Left lung (tissue), 10 donors: ENCODE measurements around the gene BAIAP2L2. TPM values are rescaled to one million over a fixed set of nuclear protein-coding genes. Genes with fewer than 3 reads are reported as not detected.
A peak's percentile ranks its signal among the peaks of the same experiment; 100 is the strongest.

ENCODE experiments used
- ATAC-seq: fragments of 200-7000 bp; cut with Tn5 transposase; one replicate; pipeline ENCODE4 v1.9.1; 2020; ENCODE audit warnings: moderate library complexity
- DNase-seq, 4 donors: peaks; one replicate each; pipeline ENCODE4 v3.0.0-alpha.2; 2013 to 2020
- H3K27ac ChIP-seq, 2 donors: fragments of 200-600 bp; sonication (generic) in 1 of 2; one replicate each; pipeline versions ENCODE4 v1.5.0 to v1.8.0; 2020 to 2021
- H3K27me3 ChIP-seq, 2 donors: fragments of 200-600 bp; sonication (generic) in 1 of 2; one replicate each; pipeline versions ENCODE4 v1.5.0 to v1.8.0; 2020 to 2021
- H3K36me3 ChIP-seq, 2 donors: fragments of 200-600 bp; sonication (generic) in 1 of 2; one replicate each; pipeline versions ENCODE4 v1.5.0 to v1.8.0; 2020 to 2021
- H3K4me1 ChIP-seq, 2 donors: fragments of 200-600 bp; one replicate each; pipeline ENCODE4 v1.8.0; 2021
- H3K4me3 ChIP-seq, 2 donors: fragments of 200-600 bp; sonication (generic) in 1 of 2; one replicate each; pipeline versions ENCODE4 v1.5.0 to v1.8.0; 2020 to 2021; ENCODE audit warnings: mild to moderate bottlenecking in 1 of 2
- H3K9me3 ChIP-seq, 2 donors: fragments of 200-600 bp; sonication (generic) in 1 of 2; one replicate each; pipeline versions ENCODE4 v1.5.0 to v1.8.0; 2020 to 2021
- intact Hi-C, 2 donors: fragments of 100-400 bp; cut with DNase I; formaldehyde crosslinking; loops; one replicate each; pipeline versions ENCODE4 v1.11.2 to v1.14.2; 2022
- polyA plus RNA-seq, 6 donors: library from polyadenylated mRNA; unstranded; fragments of 120-200 nt; gene quantifications; one replicate each; pipeline ENCODE4 v1.2.1, GENCODE V29; 2013; ENCODE audit not compliant: insufficient read length in 6 of 6
- total RNA-seq, 2 donors: library from RNA; stranded (reverse); fragmentation: NEBNext Ultra II Directional; extraction: Animal tissue kit (Norgen Biotek cat#: 25700); gene quantifications; one replicate each; pipeline ENCODE4 v1.2.1, GENCODE V29; 2021
- TF ChIP-seq, protein P1 (sequence below), 2 donors: fragments of 200-600 bp; sonication (generic) in 1 of 2; IDR thresholded peaks; one replicate each; pipeline versions ENCODE4 v1.5.0 to v1.8.0; 2021; ENCODE audit warnings: antibody characterized with exemption in 2 of 2
- donor health status: DM: no; HTN: yes; CAD: no.
- donor health status: DM: no; HTN: no; CAD: no.

Gene BAIAP2L2
- total and polyA plus RNA-seq, 8 donors = 0.34 to 1.5 (median 0.99) TPM

DNA sequence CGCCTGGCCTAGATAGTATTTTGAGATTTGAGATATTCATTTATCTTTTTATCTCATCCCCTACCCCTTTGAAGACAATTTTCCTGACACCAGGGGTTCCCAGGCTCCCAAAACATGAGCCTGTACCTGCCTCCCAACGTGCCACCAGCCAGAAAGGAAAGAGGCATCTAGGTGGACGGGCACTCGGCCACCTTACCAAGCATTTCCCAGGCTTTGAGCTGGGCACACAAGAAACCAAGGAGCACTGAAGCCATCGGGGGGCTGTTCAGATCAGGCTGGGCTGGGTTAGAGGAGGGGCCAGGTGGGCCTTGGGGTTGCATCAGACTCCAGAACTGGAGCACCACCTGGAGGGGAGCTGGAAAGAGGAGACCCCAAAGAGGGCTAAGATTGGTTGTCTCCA is 28.5 kb upstream of the BAIAP2L2 start:
- Histone ChIP-seq H3K27me3 (no peaks in the 10 kb centered on the region), H3K27ac (no peak overlapping the region), H3K4me3 (no peak overlapping the region), H3K36me3 (peaks cover 0 to 16% of the 10 kb centered on the region in 2 donors), H3K9me3 (no peaks in the 10 kb centered on the region), H3K4me1 (no peaks in the 10 kb centered on the region)
- TF ChIP-seq, protein P1, sequence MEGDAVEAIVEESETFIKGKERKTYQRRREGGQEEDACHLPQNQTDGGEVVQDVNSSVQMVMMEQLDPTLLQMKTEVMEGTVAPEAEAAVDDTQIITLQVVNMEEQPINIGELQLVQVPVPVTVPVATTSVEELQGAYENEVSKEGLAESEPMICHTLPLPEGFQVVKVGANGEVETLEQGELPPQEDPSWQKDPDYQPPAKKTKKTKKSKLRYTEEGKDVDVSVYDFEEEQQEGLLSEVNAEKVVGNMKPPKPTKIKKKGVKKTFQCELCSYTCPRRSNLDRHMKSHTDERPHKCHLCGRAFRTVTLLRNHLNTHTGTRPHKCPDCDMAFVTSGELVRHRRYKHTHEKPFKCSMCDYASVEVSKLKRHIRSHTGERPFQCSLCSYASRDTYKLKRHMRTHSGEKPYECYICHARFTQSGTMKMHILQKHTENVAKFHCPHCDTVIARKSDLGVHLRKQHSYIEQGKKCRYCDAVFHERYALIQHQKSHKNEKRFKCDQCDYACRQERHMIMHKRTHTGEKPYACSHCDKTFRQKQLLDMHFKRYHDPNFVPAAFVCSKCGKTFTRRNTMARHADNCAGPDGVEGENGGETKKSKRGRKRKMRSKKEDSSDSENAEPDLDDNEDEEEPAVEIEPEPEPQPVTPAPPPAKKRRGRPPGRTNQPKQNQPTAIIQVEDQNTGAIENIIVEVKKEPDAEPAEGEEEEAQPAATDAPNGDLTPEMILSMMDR (IDR thresholded peaks at IDR 0.05) = no peak
- intact Hi-C loops = no loop called here
- DNase-seq (no peak), ATAC-seq (no peak)

DNA sequence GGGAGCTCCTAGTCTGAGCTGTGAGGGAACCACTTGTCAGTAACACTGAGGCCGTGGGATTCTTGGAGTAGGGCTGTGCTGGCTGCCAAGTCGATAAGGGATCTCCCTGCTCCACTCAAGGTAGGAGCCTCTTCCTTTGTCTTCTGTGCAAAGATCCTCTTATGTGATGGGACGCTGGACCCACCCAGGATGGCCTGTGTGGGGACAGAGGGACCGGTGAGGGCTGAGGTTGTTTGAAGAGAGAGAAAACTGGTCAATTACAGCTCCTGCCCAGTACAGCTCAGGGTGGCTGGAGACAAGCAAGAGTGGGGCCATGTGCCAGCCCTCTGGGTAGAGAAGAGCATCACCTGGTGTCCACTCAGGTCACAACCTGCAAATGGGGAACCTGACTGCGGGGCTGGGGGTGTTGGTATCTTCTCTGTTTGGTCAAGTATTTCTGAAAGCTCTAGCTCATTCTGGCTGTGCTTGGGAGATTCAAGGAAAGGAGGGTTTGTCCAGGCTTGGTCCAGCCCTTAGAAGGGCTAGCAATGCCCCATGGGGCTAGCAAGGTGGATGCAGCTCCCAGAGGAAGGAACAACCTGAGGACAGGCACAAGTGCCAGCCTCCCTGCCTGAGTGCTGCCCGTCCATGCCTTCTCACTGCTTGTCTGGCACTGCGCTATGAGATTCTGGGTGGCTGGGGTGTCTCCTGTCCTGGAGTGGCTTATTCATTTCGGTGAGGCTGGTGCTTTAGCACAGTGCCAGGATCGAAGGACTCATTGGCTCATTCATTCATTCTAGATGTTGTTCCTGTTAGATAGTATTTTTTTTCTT is 27.6 kb upstream of the BAIAP2L2 start:
- Histone ChIP-seq H3K9me3 (no peaks in the 10 kb centered on the region), H3K4me3 (no peak overlapping the region), H3K36me3 (peaks cover 0 to 24% of the 10 kb centered on the region in 2 donors), H3K27me3 (no peaks in the 10 kb centered on the region), H3K4me1 (no peaks in the 10 kb centered on the region), H3K27ac (no peak overlapping the region)
- intact Hi-C loops = no loop called here
- DNase-seq (no peak), ATAC-seq (no peak)
- TF ChIP-seq, protein P1 (IDR thresholded peaks at IDR 0.05) = no peak

DNA sequence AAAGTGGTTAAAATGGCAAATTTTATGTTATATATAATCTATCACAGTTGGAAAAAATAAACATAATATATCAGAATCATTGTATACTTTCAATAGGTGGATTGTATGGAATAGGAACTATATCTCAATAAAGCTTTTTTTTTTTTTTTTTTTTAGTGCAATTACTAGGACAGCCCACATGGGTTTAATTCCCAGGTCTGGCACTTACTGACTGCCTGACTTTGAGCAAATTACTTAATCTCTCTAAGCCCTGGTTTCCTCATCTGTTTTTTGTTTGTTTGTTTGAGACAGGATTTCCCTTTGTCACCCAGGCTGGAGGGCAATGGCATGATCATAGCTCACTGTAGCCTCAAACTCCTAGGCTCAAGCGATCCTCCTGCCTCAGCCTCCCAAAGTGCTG is 26.1 kb upstream of the BAIAP2L2 start:
- no peaks in the 10 kb centered on the region for H3K4me1 ChIP-seq
- DNase-seq (no peak), ATAC-seq (no peak)
- peaks cover 0 to 39% of the 10 kb centered on the region in 2 donors for H3K36me3 ChIP-seq
- no peaks in the 10 kb centered on the region for H3K9me3 ChIP-seq
- intact Hi-C loops = no loop called here
- TF ChIP-seq, protein P1 (IDR thresholded peaks at IDR 0.05) = no peak
- no peaks in the 10 kb centered on the region for H3K27me3 ChIP-seq
- no peak overlapping the region for H3K27ac ChIP-seq
- H3K4me3 ChIP-seq = no peak overlapping the region

DNA sequence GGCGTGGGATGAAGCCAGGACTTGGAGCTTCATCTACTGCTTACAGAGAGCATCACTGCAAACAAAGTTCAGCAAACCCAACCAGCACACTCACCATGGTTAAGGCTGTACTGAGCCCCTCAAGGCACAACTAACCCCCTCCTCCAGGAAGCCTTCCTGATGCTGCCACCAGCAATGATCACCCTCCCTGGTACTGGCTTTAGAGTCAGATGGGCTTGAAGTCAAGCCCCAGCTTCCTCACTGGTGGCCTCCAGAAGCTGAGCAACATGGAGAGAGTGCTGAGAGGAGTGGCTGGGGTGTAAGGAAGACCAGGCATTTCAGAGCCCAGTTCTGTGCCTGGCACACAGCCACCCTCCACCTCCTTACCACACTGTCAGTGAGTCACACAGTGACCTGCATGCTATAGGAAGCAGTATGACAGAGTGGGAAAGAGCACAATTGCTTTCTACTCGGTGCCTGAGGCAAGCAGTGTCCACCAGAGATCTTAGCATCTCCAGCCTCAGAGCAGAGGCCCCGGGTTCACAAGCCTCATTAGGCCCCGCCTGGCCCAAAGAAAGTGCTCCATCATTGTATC is 24.7 kb upstream of the BAIAP2L2 start:
- Histone ChIP-seq H3K4me1 (no peaks in the 10 kb centered on the region), H3K9me3 (no peaks in the 10 kb centered on the region), H3K27ac (no peak overlapping the region), H3K4me3 (no peak overlapping the region), H3K27me3 (no peaks in the 10 kb centered on the region), H3K36me3 (peaks cover 0 to 42% of the 10 kb centered on the region in 2 donors)
- TF ChIP-seq, protein P1 (IDR thresholded peaks at IDR 0.05) = no peak
- ATAC-seq (peak; percentile 25), DNase-seq (no peak)
- intact Hi-C loops = no loop called here

DNA sequence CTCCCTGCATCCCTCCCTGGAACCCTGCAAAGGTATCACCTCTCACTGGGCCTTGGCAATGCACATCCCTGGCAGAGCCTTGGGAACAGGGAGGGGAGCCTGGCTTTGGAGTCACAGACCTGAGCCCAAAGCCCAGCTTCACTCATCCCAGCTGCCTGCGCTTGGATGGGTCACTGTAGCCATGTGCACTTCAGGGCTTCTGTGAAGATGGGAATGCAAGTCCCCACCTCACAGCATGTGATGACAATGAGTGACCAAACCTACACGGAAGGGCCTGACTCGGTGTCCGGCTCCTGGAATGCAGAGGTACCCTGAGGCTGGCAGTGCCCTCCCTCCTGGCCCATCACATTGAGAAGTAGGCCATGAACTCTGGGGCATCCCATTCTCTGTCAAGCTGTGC is 22.8 kb upstream of the BAIAP2L2 start:
- intact Hi-C loops = no loop called here
- Histone ChIP-seq H3K4me3 (no peak overlapping the region), H3K4me1 (no peaks in the 10 kb centered on the region), H3K9me3 (no peaks in the 10 kb centered on the region), H3K27me3 (no peaks in the 10 kb centered on the region), H3K36me3 (peaks cover 0 to 51% of the 10 kb centered on the region in 2 donors), H3K27ac (no peak overlapping the region)
- TF ChIP-seq, protein P1 (IDR thresholded peaks at IDR 0.05) = no peak
- DNase-seq (no peak), ATAC-seq (no peak)
